ENCODE data around the gene MUC5AC.

MUC5AC gene

DNA sequence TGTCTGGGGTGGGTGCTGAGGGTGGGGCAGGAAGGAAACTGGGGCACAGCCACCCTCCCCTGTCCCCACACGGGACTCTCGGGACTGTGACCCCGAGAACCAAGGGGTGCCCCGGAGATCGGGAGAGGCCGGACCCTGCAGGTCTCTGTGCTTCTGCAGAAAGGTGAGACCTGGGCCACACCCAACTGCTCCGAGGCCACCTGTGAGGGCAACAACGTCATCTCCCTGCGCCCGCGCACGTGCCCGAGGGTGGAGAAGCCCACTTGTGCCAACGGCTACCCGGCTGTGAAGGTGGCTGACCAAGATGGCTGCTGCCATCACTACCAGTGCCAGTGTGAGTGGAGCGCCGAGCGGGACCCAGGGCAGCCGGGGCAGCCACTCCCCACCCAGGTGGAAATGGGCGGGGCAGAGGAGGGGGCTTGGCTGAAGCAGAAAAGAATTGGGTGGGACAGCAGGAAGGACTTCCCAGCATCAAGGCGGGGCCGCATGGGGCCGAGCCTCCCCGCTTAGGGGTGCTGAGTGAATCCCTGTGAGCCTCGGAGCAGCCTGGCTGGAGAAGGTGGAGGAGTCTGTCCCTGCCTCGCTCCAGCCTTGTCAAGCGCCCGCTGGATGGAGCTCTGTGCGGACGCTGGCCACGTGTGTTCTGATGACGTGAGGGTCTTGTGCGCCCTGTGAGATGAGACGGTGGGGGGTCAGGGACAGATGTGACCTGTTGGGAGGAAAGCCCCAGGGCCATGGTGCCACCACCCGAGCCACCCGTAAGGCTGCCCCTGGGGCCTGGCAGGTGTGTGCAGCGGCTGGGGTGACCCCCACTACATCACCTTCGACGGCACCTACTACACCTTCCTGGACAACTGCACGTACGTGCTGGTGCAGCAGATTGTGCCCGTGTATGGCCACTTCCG is 35.8 kb downstream of the MUC5AC start:
- no peak for TF ChIP-seq MYC (IDR thresholded peaks at IDR 0.05; ENCODE audit: low read depth, low read length)
- TF ChIP-seq, protein P1, sequence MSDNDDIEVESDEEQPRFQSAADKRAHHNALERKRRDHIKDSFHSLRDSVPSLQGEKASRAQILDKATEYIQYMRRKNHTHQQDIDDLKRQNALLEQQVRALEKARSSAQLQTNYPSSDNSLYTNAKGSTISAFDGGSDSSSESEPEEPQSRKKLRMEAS (IDR thresholded peaks at IDR 0.05; ENCODE audit: low read depth, low read length): no peak
- no peak for TF ChIP-seq POLR2A (IDR thresholded peaks at IDR 0.05; ENCODE audit: extremely low read depth, insufficient read length)
- TF ChIP-seq, protein P2, sequence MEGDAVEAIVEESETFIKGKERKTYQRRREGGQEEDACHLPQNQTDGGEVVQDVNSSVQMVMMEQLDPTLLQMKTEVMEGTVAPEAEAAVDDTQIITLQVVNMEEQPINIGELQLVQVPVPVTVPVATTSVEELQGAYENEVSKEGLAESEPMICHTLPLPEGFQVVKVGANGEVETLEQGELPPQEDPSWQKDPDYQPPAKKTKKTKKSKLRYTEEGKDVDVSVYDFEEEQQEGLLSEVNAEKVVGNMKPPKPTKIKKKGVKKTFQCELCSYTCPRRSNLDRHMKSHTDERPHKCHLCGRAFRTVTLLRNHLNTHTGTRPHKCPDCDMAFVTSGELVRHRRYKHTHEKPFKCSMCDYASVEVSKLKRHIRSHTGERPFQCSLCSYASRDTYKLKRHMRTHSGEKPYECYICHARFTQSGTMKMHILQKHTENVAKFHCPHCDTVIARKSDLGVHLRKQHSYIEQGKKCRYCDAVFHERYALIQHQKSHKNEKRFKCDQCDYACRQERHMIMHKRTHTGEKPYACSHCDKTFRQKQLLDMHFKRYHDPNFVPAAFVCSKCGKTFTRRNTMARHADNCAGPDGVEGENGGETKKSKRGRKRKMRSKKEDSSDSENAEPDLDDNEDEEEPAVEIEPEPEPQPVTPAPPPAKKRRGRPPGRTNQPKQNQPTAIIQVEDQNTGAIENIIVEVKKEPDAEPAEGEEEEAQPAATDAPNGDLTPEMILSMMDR (IDR thresholded peaks at IDR 0.05; ENCODE audit: low read depth, low read length): no peak

DNA sequence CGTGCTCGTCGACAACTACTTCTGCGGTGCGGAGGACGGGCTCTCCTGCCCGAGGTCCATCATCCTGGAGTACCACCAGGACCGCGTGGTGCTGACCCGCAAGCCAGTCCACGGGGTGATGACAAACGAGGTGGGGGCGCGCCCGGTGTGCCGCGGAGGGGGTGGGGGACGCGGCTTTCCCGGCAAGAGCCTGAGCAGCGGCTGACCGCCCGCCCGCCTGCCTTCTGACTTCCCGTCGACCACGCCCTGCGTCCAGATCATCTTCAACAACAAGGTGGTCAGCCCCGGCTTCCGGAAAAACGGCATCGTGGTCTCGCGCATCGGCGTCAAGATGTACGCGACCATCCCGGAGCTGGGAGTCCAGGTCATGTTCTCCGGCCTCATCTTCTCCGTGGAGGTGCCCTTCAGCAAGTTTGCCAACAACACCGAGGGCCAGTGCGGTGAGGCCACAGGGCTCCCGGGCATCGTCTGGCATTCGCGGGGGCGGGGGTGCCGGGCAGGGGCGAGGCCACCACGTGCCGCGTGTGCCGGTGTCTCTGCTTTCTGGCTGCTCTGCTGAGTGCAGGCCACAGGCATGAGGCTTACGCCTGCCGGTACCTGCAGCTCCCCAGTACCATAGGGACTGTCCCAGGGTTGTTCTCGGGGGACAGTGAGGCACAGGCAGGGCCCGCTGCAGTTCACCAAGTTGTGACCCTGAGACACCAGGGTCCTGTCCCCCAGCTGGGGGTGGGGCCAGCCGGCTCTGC is 36.7 kb downstream of the MUC5AC start:
- TF ChIP-seq, protein P1 (IDR thresholded peaks at IDR 0.05; ENCODE audit: low read depth, low read length): no peak
- no peak for TF ChIP-seq POLR2A (IDR thresholded peaks at IDR 0.05; ENCODE audit: extremely low read depth, insufficient read length)
- TF ChIP-seq MYC (IDR thresholded peaks at IDR 0.05; ENCODE audit: low read depth, low read length): no peak
- TF ChIP-seq, protein P2 (IDR thresholded peaks at IDR 0.05; ENCODE audit: low read depth, low read length): no peak
- no peak for DNase-seq (ENCODE audit: low read depth)
- no peak overlapping the region for H3K4me3 ChIP-seq (ENCODE audit: low read depth, low read length)

More for the DNA sequence above, 35.8 kb downstream of the MUC5AC start:
- DNase-seq (ENCODE audit: low read depth): no peak
- H3K4me3 ChIP-seq (ENCODE audit: low read depth, low read length): no peak overlapping the region

GRCh38 chr11:1194977-1195681 is 37.4 kb downstream of the MUC5AC start:
- no peak overlapping the region for H3K4me3 ChIP-seq (ENCODE audit: low read depth, low read length)
- no peak for DNase-seq (ENCODE audit: low read depth)
- TF ChIP-seq POLR2A (IDR thresholded peaks at IDR 0.05; ENCODE audit: extremely low read depth, insufficient read length) (no peak), MYC (IDR thresholded peaks at IDR 0.05; ENCODE audit: low read depth, low read length) (no peak)
- TF ChIP-seq, protein P1 (IDR thresholded peaks at IDR 0.05; ENCODE audit: low read depth, low read length): no peak
- TF ChIP-seq, protein P2 (IDR thresholded peaks at IDR 0.05; ENCODE audit: low read depth, low read length): no peak

DNA sequence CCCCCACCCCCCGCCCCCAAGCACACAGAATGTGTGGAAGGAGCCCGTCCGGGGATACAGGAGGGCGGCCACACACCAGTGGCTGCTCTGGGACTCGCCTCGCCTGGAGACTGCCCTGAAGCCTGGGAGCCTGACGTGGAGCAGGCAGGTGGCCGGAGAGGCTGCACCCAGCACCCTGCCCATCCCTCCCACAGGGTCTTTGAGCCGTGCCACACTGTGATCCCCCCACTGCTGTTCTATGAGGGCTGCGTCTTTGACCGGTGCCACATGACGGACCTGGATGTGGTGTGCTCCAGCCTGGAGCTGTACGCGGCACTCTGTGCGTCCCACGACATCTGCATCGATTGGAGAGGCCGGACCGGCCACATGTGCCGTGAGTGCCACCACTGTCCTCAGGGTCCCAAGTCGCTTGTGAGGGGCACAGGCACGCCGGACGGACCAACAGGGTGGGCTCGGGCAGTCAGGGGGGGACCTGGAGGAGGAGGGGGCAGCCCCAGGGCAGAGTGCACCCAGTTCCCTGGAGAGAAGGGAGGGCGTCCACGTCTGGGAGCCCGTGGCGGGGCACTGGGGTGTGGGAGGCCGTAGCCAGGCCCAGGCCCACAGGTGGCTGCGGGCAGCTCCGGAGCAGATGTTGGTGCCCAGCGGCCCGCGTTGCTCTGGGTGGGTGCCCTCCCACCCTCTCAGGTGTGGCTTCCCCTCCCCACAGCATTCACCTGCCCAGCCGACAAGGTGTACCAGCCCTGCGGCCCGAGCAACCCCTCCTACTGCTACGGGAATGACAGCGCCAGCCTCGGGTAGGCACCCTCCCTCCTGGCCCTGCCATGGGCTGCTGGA is 38.1 kb downstream of the MUC5AC start:
- DNase-seq (ENCODE audit: low read depth): no peak

GRCh38 chr11:1196516-1197391 is 39.0 kb downstream of the MUC5AC start:
- no peak for DNase-seq (ENCODE audit: low read depth)
- no peak for TF ChIP-seq POLR2A (IDR thresholded peaks at IDR 0.05; ENCODE audit: extremely low read depth, insufficient read length)
- TF ChIP-seq, protein P1 (IDR thresholded peaks at IDR 0.05; ENCODE audit: low read depth, low read length): no peak
- H3K4me3 ChIP-seq (ENCODE audit: low read depth, low read length): no peak overlapping the region

More for the DNA sequence above, 38.1 kb downstream of the MUC5AC start:
- no peak for TF ChIP-seq POLR2A (IDR thresholded peaks at IDR 0.05; ENCODE audit: extremely low read depth, insufficient read length)
- no peak overlapping the region for H3K4me3 ChIP-seq (ENCODE audit: low read depth, low read length)

Data from NB4 (cell line).